K562 (cell line): ENCODE data around the gene ACSF3. TPM values are rescaled to one million over a fixed set of nuclear protein-coding genes. Genes with fewer than 3 reads are reported as not detected.

Experiments used
- ASH1L ChIP-seq: fragments of 450-650 bp; IDR thresholded peaks from 2 replicates; pipeline ENCODE4 v1.6.1; 2018; ENCODE audit warnings: borderline replicate concordance, mild to moderate bottlenecking, low read depth; ENCODE audit not compliant: partially characterized antibody
- CBFB ChIP-seq: sonication (generic); formaldehyde crosslinking; IDR thresholded peaks from 2 replicates; pipeline ENCODE4 v1.4.0; 2020; ENCODE audit warnings: mild to moderate bottlenecking, missing genetic modification reagents
- CCAR2 ChIP-seq: fragments of 200-400 bp; formaldehyde crosslinking; IDR thresholded peaks from 2 replicates; pipeline ENCODE4 v1.6.1; 2017; ENCODE audit warnings: mild to moderate bottlenecking, low read depth, low read length
- CREBBP ChIP-seq: IDR thresholded peaks from one replicate; pipeline ENCODE4 v1.6.1; 2012; ENCODE audit warnings: low read depth, mild to moderate bottlenecking, control low read depth, inconsistent platforms, low read length
- FOXP1 ChIP-seq: sonication (generic); formaldehyde crosslinking; IDR thresholded peaks from 2 replicates; pipeline ENCODE4 v1.8.0; 2022; ENCODE audit warnings: mild to moderate bottlenecking, missing genetic modification reagents
- GTF2F1 ChIP-seq: IDR thresholded peaks from 2 replicates; pipeline ENCODE4 v1.6.1; 2011; ENCODE audit warnings: low read depth, low read length, improper control_type of control experiment
- KLF1 ChIP-seq: fragments of 450-650 bp; IDR thresholded peaks from 2 replicates; pipeline ENCODE4 v1.6.1; 2016; ENCODE audit warnings: missing genetic modification characterization, missing compliant biosample characterization
- MXD1 ChIP-seq: fragments of 250-450 bp; sonication (Bioruptor Pico); IDR thresholded peaks from 2 replicates; pipeline ENCODE4 v1.8.0; 2021; ENCODE audit warnings: borderline replicate concordance, mild to moderate bottlenecking, moderate library complexity; ENCODE audit not compliant: poor library complexity, severe bottlenecking
- MYNN ChIP-seq, 2 experiments: sonication (generic); formaldehyde crosslinking in 1 of 2; IDR thresholded peaks; 2 replicates each; pipeline versions ENCODE4 v1.5.0 to v1.6.1; 2016 to 2020; ENCODE audit warnings: antibody characterized with exemption in 1 of 2, missing genetic modification reagents in 1 of 2
- POLR2G ChIP-seq: fragments of 200-400 bp; formaldehyde crosslinking; IDR thresholded peaks from 2 replicates; pipeline ENCODE4 v1.6.1; 2017; ENCODE audit warnings: low read depth, mild to moderate bottlenecking, antibody characterized with exemption, low read length, moderate library complexity
- REST ChIP-seq, 2 experiments: fragments of 450-650 bp; formaldehyde crosslinking in 1 of 2; IDR thresholded peaks; 2 replicates each; pipeline versions ENCODE4 v1.4.0 to v1.6.1; 2014 to 2020; ENCODE audit warnings: mild to moderate bottlenecking in 2 of 2, borderline replicate concordance in 1 of 2, low read depth in 1 of 2
- SREBF1 ChIP-seq: fragments of 150-350 bp; IDR thresholded peaks from 2 replicates; pipeline ENCODE4 v1.6.1; 2014; ENCODE audit warnings: antibody characterized with exemption, low read depth, low read length, borderline replicate concordance
- TFE3 ChIP-seq: fragments of 450-650 bp; formaldehyde crosslinking; IDR thresholded peaks from 2 replicates; pipeline ENCODE4 v1.4.0; 2020; ENCODE audit warnings: mild to moderate bottlenecking, mixed read lengths
- ZBTB1 ChIP-seq: sonication (generic); formaldehyde crosslinking; IDR thresholded peaks from 2 replicates; pipeline ENCODE4 v1.8.1; 2023; ENCODE audit warnings: missing genetic modification reagents, low read depth, mild to moderate bottlenecking, borderline replicate concordance
- ZKSCAN1 ChIP-seq: fragments of 150-350 bp; IDR thresholded peaks from 2 replicates; pipeline ENCODE4 v1.6.1; 2016; ENCODE audit warnings: low read depth, low read length
- ZNF174 ChIP-seq: fragments of 250-450 bp; sonication (Bioruptor Pico); IDR thresholded peaks from 2 replicates; pipeline ENCODE4 v1.4.0; 2020; ENCODE audit warnings: mild to moderate bottlenecking
- ZNF707 ChIP-seq: fragments of 250-450 bp; sonication (Bioruptor Pico); conservative IDR thresholded peaks from 2 replicates; pipeline ENCODE4 v1.8.0; 2022; ENCODE audit warnings: inconsistent platforms, mild to moderate bottlenecking, moderate library complexity
- polyA plus RNA-seq, 8 experiments: library from polyadenylated mRNA; depleted of rRNA in 4 of 8; stranded (reverse) in 5 of 8; unstranded in 3 of 8; fragments of >200 nt; fragmentation: Nextera tagmentation in 2 of 8; fragmentation: Illumina TruSeq in 1 of 8; extraction: Ambion mirVana in 2 of 8; extraction: Trizol in 1 of 8; gene quantifications; 2 replicates each; pipeline versions ENCODE4 v1.2.1 to v1.2.3, GENCODE V29; 2011 to 2014; ENCODE audit warnings: inconsistent platforms in 1 of 8, missing spikeins in 1 of 8
- total RNA-seq, 7 experiments: library from RNA; depleted of rRNA in 6 of 7; stranded (reverse); fragments of >200 nt in 6 of 7; fragmentation: Illumina TruSeq in 2 of 7; extraction: Trizol in 2 of 7; gene quantifications; 2 replicates each; pipeline versions ENCODE4 v1.2.1 to v1.2.3, GENCODE V29; 2011 to 2021; ENCODE audit warnings: low replicate concordance in 1 of 7

ACSF3 gene
- total and polyA plus RNA-seq, 9 of the 15 experiments (the other 6 are each of a cell fraction or from before 2014, with no cell fraction given) = 0.77 to 32.8 (median 14.7) TPM

- TF ChIP-seq TFE3 (CRISPR knock-in tag) = no peak
- no peak for TF ChIP-seq MYNN (IDR thresholded peaks at IDR 0.05)
- TF ChIP-seq MYNN (CRISPR knock-in tag; IDR thresholded peaks at IDR 0.05) = no peak
- no peak for TF ChIP-seq ZNF707 (CRISPR knock-in tag)
- 0 out of 2 replicates have a peak, but pooled peaks have one; percentile 24 for TF ChIP-seq GTF2F1
- no peak for TF ChIP-seq CCAR2
- TF ChIP-seq REST (IDR thresholded peaks at IDR 0.05; ENCODE audit: borderline replicate concordance) = peak; percentile 9; the same call in 1 of the 2 replicates
- peak; percentile 82; the same call in 1 of the 2 replicates for TF ChIP-seq REST (CRISPR knock-in tag; IDR thresholded peaks at IDR 0.05; ENCODE audit: low read depth)
- peak; percentile 88 for TF ChIP-seq POLR2G
- TF ChIP-seq ZKSCAN1 = peak; percentile 54
- peak; percentile 64; the same call in 1 of the 2 replicates for TF ChIP-seq ZBTB1 (CRISPR knock-in tag)
- no peak for TF ChIP-seq ASH1L
- no peak for TF ChIP-seq CBFB (CRISPR knock-in tag)
- no peak for TF ChIP-seq ZNF174 (CRISPR knock-in tag)
- TF ChIP-seq SREBF1 = peak; percentile 47; the same call in 1 of the 2 replicates
- peak; percentile 25; the same call in 1 of the 2 replicates for TF ChIP-seq FOXP1 (CRISPR knock-in tag)
- TF ChIP-seq KLF1 (tag) = peak; percentile 73
- TF ChIP-seq MXD1 = peak; percentile 58
- TF ChIP-seq CREBBP = no peak
Measured at GRCh38 chr16:89093602-89094251, at the start of gene ACSF3 (continued).
